ENCODE results near the gene LHFPL2. TPM values are rescaled to one million over a fixed set of nuclear protein-coding genes. Genes with fewer than 3 reads are reported as not detected.

The LHFPL2 gene
- total RNA-seq, 2 experiments from 2014 or later = 0.19 to 0.25 TPM

DNA sequence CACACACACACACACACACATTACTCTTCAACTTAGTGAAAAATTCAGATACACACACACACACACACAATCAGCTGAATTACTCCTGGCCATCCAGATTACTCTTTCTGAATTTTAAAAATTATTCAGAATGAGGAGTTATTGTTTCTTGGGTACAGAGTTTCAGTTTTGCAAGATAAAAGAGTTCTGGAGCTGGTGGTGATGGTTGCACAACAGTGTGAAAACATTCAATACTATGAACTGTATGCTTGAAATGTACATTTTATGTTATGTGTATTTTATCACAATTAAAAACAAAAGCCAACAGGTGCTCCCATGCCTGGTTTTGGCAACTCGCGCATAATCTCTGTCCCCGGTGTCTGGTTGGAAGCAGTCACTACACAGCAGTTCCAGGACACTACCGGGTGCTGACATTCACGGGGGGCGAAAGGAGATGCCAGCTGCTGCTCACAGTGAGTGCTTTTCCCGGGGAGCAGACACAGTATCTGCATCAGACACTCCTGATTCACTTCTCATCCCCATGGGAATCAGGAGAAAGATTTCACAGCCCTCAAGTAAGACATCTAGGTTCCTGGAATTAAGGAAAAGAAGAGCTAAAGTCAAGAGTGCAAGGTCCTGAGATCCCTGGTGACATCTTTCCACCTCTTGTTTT lies 55.7 kb downstream of the LHFPL2 start:
- Histone ChIP-seq H3K9me3 (ENCODE audit: control insufficient read depth in 1 of 2, insufficient read depth in 1 of 2, low read length in 2 of 2) (no peaks in the 10 kb centered on the region), H3K27ac (ENCODE audit: low read depth in 1 of 2, low read length in 2 of 2) (no peak overlapping the region), H3K4me1 (ENCODE audit: insufficient read depth, low read length) (no peaks in the 10 kb centered on the region), H3K36me3 (ENCODE audit: insufficient read depth, low read length) (no peaks in the 10 kb centered on the region), H3K27me3 (ENCODE audit: control insufficient read depth in 1 of 2, insufficient read depth in 2 of 2, low read length in 2 of 2) (peaks cover 3 to 7% of the 10 kb centered on the region in 2 experiments), H3K4me3 (ENCODE audit: low read length) (no peak overlapping the region)
- TF ChIP-seq, protein P1, sequence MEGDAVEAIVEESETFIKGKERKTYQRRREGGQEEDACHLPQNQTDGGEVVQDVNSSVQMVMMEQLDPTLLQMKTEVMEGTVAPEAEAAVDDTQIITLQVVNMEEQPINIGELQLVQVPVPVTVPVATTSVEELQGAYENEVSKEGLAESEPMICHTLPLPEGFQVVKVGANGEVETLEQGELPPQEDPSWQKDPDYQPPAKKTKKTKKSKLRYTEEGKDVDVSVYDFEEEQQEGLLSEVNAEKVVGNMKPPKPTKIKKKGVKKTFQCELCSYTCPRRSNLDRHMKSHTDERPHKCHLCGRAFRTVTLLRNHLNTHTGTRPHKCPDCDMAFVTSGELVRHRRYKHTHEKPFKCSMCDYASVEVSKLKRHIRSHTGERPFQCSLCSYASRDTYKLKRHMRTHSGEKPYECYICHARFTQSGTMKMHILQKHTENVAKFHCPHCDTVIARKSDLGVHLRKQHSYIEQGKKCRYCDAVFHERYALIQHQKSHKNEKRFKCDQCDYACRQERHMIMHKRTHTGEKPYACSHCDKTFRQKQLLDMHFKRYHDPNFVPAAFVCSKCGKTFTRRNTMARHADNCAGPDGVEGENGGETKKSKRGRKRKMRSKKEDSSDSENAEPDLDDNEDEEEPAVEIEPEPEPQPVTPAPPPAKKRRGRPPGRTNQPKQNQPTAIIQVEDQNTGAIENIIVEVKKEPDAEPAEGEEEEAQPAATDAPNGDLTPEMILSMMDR (IDR thresholded peaks at IDR 0.05) = no peak
- Mint-ChIP-seq H3K27ac (no peak overlapping the region), H3K4me1 (ENCODE audit: low read depth) (no peaks in the 10 kb centered on the region), H3K4me3 (no peak overlapping the region), H3K27me3 (peaks cover 16% of the 10 kb centered on the region), H3K9me3 (no peaks in the 10 kb centered on the region), H3K36me3 (ENCODE audit: low read depth) (no peaks in the 10 kb centered on the region)
- DNase-seq (no peak), ATAC-seq (ENCODE audit: poor library complexity) (no peak)
- CTCF ChIA-PET = no interaction called here
- POLR2A ChIA-PET = no interaction called here
- intact Hi-C loops (cut with DNase I, micrococcal nuclease) = no loop called here

DNA sequence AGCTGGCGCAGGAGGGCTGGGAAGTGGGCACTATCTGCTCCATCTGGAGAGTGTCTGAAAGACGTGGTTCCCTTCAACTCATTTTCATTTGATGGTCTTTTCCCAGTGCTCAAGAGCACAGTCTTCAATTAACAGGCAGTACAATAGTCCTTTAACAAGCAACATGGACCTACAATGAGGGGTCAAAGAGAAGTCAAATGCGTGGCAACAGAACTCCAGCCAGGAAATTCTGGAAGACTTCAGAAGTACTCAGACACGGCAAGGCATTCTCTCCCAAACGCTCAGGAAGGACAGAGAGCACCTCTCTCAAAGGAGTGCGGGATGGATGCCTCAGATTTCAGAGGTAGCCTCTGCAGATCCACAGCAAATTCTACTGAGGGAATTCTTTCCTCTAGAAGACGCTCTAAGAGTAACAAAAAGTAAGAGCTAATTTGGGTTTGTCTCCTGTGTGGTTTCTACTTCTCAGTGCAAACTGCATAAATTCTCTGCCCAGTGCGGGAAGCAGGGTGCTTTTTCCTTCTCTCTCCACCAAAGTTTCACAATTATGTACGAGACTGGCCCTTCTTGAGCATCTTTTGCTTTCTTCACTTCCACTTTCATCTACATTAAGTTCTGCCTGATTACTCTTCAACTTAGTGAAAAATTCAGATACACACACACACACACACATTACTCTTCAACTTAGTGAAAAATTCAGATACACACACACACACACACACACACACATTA lies 56.4 kb downstream of the LHFPL2 start:
- H3K27me3 Mint-ChIP-seq = peaks cover 16% of the 10 kb centered on the region
- intact Hi-C loops (cut with DNase I, micrococcal nuclease) = no loop called here
- H3K4me3 Mint-ChIP-seq = no peak overlapping the region
- Histone ChIP-seq H3K4me1 (ENCODE audit: insufficient read depth, low read length) (no peaks in the 10 kb centered on the region), H3K27me3 (ENCODE audit: control insufficient read depth in 1 of 2, insufficient read depth in 2 of 2, low read length in 2 of 2) (peaks cover 3 to 7% of the 10 kb centered on the region in 2 experiments), H3K4me3 (ENCODE audit: low read length) (no peak overlapping the region), H3K27ac (ENCODE audit: low read depth in 1 of 2, low read length in 2 of 2) (no peak overlapping the region), H3K36me3 (ENCODE audit: insufficient read depth, low read length) (no peaks in the 10 kb centered on the region), H3K9me3 (ENCODE audit: control insufficient read depth in 1 of 2, insufficient read depth in 1 of 2, low read length in 2 of 2) (no peaks in the 10 kb centered on the region)
- no peaks in the 10 kb centered on the region for H3K9me3 Mint-ChIP-seq
- no peaks in the 10 kb centered on the region for H3K36me3 Mint-ChIP-seq (ENCODE audit: low read depth)
- ATAC-seq (ENCODE audit: poor library complexity) = no peak
- ChIA-PET CTCF (no interaction called here), POLR2A (no interaction called here)
- TF ChIP-seq, protein P1 (IDR thresholded peaks at IDR 0.05) = no peak
- DNase-seq = no peak
- H3K4me1 Mint-ChIP-seq (ENCODE audit: low read depth) = no peaks in the 10 kb centered on the region
- no peak overlapping the region for H3K27ac Mint-ChIP-seq

DNA sequence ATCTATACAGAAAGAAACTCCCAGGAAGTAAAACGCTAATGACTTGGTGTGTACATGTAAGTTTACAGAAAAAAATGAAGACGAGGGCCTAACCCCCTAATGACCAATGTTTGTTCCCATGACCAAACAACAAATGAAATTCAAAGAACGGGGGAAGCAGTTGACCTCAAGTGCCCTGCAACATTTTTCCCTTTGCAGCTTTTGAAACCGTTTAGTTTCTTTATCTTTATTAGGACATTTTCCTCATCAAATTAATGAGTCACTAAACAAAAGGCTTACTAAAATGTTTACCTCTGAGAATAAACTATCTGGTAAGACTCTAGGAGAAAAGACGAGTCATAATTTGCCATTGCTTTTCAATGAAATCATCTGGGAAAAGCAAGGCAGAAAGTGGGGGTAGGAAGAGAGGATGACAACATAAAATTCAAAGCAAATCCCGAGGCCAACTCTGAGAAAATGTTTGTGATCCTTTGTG lies 57.4 kb downstream of the LHFPL2 start:
- ChIA-PET CTCF (no interaction called here), POLR2A (no interaction called here)
- peaks cover 3 to 7% of the 10 kb centered on the region in 2 experiments for H3K27me3 ChIP-seq (ENCODE audit: control insufficient read depth in 1 of 2, insufficient read depth in 2 of 2, low read length in 2 of 2)
- H3K27ac Mint-ChIP-seq = no peak overlapping the region
- DNase-seq (no peak), ATAC-seq (ENCODE audit: poor library complexity) (no peak)
- peaks cover 2% of the 10 kb centered on the region for H3K9me3 Mint-ChIP-seq
- no peaks in the 10 kb centered on the region for H3K4me1 Mint-ChIP-seq (ENCODE audit: low read depth)
- H3K27ac ChIP-seq (ENCODE audit: low read depth in 1 of 2, low read length in 2 of 2) = no peak overlapping the region
- H3K4me1 ChIP-seq (ENCODE audit: insufficient read depth, low read length) = no peaks in the 10 kb centered on the region
- H3K36me3 Mint-ChIP-seq (ENCODE audit: low read depth) = no peaks in the 10 kb centered on the region
- intact Hi-C loops (cut with DNase I, micrococcal nuclease) = no loop called here
- TF ChIP-seq, protein P1 (IDR thresholded peaks at IDR 0.05) = no peak
- no peak overlapping the region for H3K4me3 ChIP-seq (ENCODE audit: low read length)
- no peaks in the 10 kb centered on the region for H3K36me3 ChIP-seq (ENCODE audit: insufficient read depth, low read length)
- peaks cover 19% of the 10 kb centered on the region for H3K27me3 Mint-ChIP-seq
- H3K9me3 ChIP-seq (ENCODE audit: control insufficient read depth in 1 of 2, insufficient read depth in 1 of 2, low read length in 2 of 2) = no peaks in the 10 kb centered on the region
- H3K4me3 Mint-ChIP-seq = no peak overlapping the region
